ENCODE results near the gene IST1. TPM values are rescaled to one million over a fixed set of nuclear protein-coding genes. Genes with fewer than 3 reads are reported as not detected.

IST1 gene
- 206 TPM in 2 replicates for total RNA-seq (2021)
- Bru-seq, nascent RNA: percentile 89 among the genes with signal in this experiment
- BruChase-seq, experiment 1, labeled RNA remaining after a 2-hour chase: percentile 92 among the genes with signal in this experiment
- percentile 87 among the genes with signal in this experiment for BruChase-seq, experiment 2, labeled RNA remaining after a 6-hour chase
- long read RNA-seq, full-length matches to known transcripts: 187 of 306 reads
- long read RNA-seq, partial matches to known transcripts: 20 of 306 reads
- long read RNA-seq, other reads (novel, unspliced or antisense): 99 of 306 reads

GRCh38 chr16:71894921-71895678, at the start of gene IST1:
IST1 (plus strand) TSS chr16:71895531; CDS start chr16:71915641, 20,110 bp downstream.
- ChIA-PET POLR2A (ENCODE audit: low non-redundant PET) (interaction anchor here (0.5 kb wide), 1 partner anchor 21 kb away, joined by 5 read pairs; no protein-coding TSS in a partner anchor), CTCF (interaction anchor here (1.2 kb wide), 1 partner anchor 66 kb away, joined by 6 read pairs; no protein-coding TSS in a partner anchor)
- no peak for TF ChIP-seq EZH2 (IDR thresholded peaks at IDR 0.05; ENCODE audit: borderline replicate concordance, low read depth, low read length, poor library complexity, severe bottlenecking)
- TF ChIP-seq, protein P1, sequence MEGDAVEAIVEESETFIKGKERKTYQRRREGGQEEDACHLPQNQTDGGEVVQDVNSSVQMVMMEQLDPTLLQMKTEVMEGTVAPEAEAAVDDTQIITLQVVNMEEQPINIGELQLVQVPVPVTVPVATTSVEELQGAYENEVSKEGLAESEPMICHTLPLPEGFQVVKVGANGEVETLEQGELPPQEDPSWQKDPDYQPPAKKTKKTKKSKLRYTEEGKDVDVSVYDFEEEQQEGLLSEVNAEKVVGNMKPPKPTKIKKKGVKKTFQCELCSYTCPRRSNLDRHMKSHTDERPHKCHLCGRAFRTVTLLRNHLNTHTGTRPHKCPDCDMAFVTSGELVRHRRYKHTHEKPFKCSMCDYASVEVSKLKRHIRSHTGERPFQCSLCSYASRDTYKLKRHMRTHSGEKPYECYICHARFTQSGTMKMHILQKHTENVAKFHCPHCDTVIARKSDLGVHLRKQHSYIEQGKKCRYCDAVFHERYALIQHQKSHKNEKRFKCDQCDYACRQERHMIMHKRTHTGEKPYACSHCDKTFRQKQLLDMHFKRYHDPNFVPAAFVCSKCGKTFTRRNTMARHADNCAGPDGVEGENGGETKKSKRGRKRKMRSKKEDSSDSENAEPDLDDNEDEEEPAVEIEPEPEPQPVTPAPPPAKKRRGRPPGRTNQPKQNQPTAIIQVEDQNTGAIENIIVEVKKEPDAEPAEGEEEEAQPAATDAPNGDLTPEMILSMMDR (conservative IDR thresholded peaks at IDR 0.05; ENCODE audit: low read depth, low read length): no peak
- Histone ChIP-seq H3K4me3 (ENCODE audit: low read depth, low read length, poor library complexity, severe bottlenecking) (peak within 1 kb of the TSS; percentile 78), H3K36me3 (ENCODE audit: insufficient read depth, low read length, poor library complexity, severe bottlenecking) (no peaks in the 10 kb centered on the region), H3K27ac (ENCODE audit: low read depth, low read length, poor library complexity, severe bottlenecking) (peak within 1 kb of the TSS; percentile 95), H3K4me1 (ENCODE audit: insufficient read depth, low read length, poor library complexity, severe bottlenecking) (peaks cover 8% of the 10 kb centered on the region), H3K27me3 (replicated peaks; ENCODE audit: insufficient read depth, low read depth, low read length, poor library complexity) (no peaks in the 10 kb centered on the region), H3K9me3 (ENCODE audit: low read depth, low read length, poor library complexity, severe bottlenecking) (no peaks in the 10 kb centered on the region)
- intact Hi-C loops (cut with micrococcal nuclease; ENCODE audit: unreplicated experiment): loop anchor here (1.0 to 5.0 kb wide), 2 partner anchors 11 to 88 kb away; partner anchors contain the start of genes AP1G1 and ZNF821
- no TSS peak for BruUV-seq (replicated peaks)
- peak; percentile 99 for DNase-seq (ENCODE audit: low spot score)

- TF ChIP-seq, protein P1 (conservative IDR thresholded peaks at IDR 0.05; ENCODE audit: low read depth, low read length): no peak
- TF ChIP-seq EZH2 (IDR thresholded peaks at IDR 0.05; ENCODE audit: borderline replicate concordance, low read depth, low read length, poor library complexity, severe bottlenecking): no peak
- H3K4me3 ChIP-seq (ENCODE audit: low read depth, low read length, poor library complexity, severe bottlenecking): peak within 1 kb of the TSS; percentile 97
- H3K27me3 ChIP-seq (replicated peaks; ENCODE audit: insufficient read depth, low read depth, low read length, poor library complexity): no peaks in the 10 kb centered on the region
- BruUV-seq (replicated peaks): TSS peak; percentile 77
- no peaks in the 10 kb centered on the region for H3K9me3 ChIP-seq (ENCODE audit: low read depth, low read length, poor library complexity, severe bottlenecking)
- H3K4me1 ChIP-seq (ENCODE audit: insufficient read depth, low read length, poor library complexity, severe bottlenecking): peaks cover 10% of the 10 kb centered on the region
- H3K36me3 ChIP-seq (ENCODE audit: insufficient read depth, low read length, poor library complexity, severe bottlenecking): peaks cover 25% of the 10 kb centered on the region
- POLR2A ChIA-PET (ENCODE audit: low non-redundant PET): no interaction called here
- peak; percentile 96 for DNase-seq (ENCODE audit: low spot score)
- intact Hi-C loops (cut with micrococcal nuclease; ENCODE audit: unreplicated experiment): no loop called here
- CTCF ChIA-PET: no interaction called here
- peak within 1 kb of the TSS; percentile 87 for H3K27ac ChIP-seq (ENCODE audit: low read depth, low read length, poor library complexity, severe bottlenecking)
Measured at GRCh38 chr16:71845639-71846430, 49.5 kb upstream of the IST1 start, which contains the start of gene ATXN1L. ATXN1L (plus strand) TSS chr16:71845976; CDS start chr16:71849741, 3,765 bp downstream.

DNA sequence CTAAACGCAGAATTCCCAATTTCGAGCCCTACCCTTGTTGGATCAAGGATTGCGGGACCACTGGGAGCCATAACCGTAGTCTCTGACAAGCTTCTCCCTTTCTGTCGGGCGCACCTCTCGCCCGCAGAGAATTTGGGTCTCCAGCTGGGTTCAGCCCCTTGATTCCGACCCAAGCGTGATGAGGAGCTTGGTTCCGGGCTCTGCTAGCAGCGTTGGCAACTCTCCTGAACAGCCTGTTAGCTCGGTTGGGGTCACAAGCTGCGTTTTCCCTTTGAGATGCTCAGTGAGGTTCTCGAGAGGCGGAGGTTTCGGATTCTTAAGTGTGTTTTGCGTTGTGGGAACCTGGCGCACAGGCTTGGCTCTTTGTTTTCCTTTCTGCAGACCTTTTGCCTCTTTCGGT, 48.9 kb upstream of the IST1 start:
- Histone ChIP-seq H3K27me3 (replicated peaks; ENCODE audit: insufficient read depth, low read depth, low read length, poor library complexity) (no peaks in the 10 kb centered on the region), H3K4me1 (ENCODE audit: insufficient read depth, low read length, poor library complexity, severe bottlenecking) (peaks cover 10% of the 10 kb centered on the region), H3K27ac (ENCODE audit: low read depth, low read length, poor library complexity, severe bottlenecking) (peak overlapping the region; percentile 87), H3K9me3 (ENCODE audit: low read depth, low read length, poor library complexity, severe bottlenecking) (no peaks in the 10 kb centered on the region), H3K4me3 (ENCODE audit: low read depth, low read length, poor library complexity, severe bottlenecking) (peak overlapping the region; percentile 97), H3K36me3 (ENCODE audit: insufficient read depth, low read length, poor library complexity, severe bottlenecking) (peaks cover 31% of the 10 kb centered on the region)
- POLR2A ChIA-PET (ENCODE audit: low non-redundant PET): no interaction called here
- BruUV-seq (replicated peaks): no TSS peak
- TF ChIP-seq EZH2 (IDR thresholded peaks at IDR 0.05; ENCODE audit: borderline replicate concordance, low read depth, low read length, poor library complexity, severe bottlenecking): no peak
- TF ChIP-seq, protein P1 (conservative IDR thresholded peaks at IDR 0.05; ENCODE audit: low read depth, low read length): no peak
- no peak for DNase-seq (ENCODE audit: low spot score)
- CTCF ChIA-PET: no interaction called here
- intact Hi-C loops (cut with micrococcal nuclease; ENCODE audit: unreplicated experiment): no loop called here

Measured in A673 (cell line).